Measurements from ENCODE around the gene S100Z. TPM values are rescaled to one million over a fixed set of nuclear protein-coding genes. Genes with fewer than 3 reads are reported as not detected.

The S100Z gene
- total and polyA plus RNA-seq, 9 of the 15 experiments (the other 6 are each of a cell fraction or from before 2014, with no cell fraction given): 0.15 to 0.42 (median 0.20) TPM; not detected in 6

DNA sequence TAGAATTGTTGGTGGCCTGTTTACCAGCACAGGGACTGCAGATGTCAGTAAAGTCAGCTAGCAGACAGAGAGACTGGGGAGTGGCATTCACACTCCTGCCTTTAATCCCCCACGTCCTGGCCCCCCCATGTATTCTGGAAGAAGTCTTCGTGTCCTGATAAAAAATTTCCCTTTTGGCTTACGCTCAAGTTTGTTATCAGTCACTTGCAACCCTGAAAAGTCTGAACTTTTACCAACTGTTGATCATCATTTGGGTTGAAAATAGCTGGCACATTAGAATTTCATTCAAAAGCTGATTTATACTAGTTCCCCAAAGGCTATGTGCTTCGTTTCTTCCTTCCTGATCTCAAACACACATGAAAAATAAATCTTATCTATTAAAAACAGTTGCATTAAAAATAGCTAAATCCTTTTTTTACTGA, 97.3 kb downstream of the S100Z start (continued):
- no peak for TF ChIP-seq ZNF445 (CRISPR knock-in tag; IDR thresholded peaks at IDR 0.05; ENCODE audit: low read depth)
- no peak for TF ChIP-seq BCOR (IDR thresholded peaks at IDR 0.05)
- TF ChIP-seq RBBP5 (IDR thresholded peaks at IDR 0.05; ENCODE audit: borderline replicate concordance, insufficient read depth, low read length, poor library complexity, severe bottlenecking): no peak
- no peak for TF ChIP-seq ZNF140 (CRISPR knock-in tag; IDR thresholded peaks at IDR 0.05)
- no peak for TF ChIP-seq RUNX1 (IDR thresholded peaks at IDR 0.05; ENCODE audit: low read depth)
- no peak for TF ChIP-seq ZSCAN29 (IDR thresholded peaks at IDR 0.05)
- TF ChIP-seq MAX (CRISPR knock-in tag; IDR thresholded peaks at IDR 0.05): no peak
- TF ChIP-seq GTF2B (IDR thresholded peaks at IDR 0.05; ENCODE audit: extremely low read depth, insufficient read length): no peak
- no peak for TF ChIP-seq ILK (tag; IDR thresholded peaks at IDR 0.05; ENCODE audit: borderline replicate concordance, low read depth)
- TF ChIP-seq CSDE1 (IDR thresholded peaks at IDR 0.05): no peak
- peak; percentile 64; the same call in 1 of the 2 replicates for TF ChIP-seq POLR2AphosphoS5 (IDR thresholded peaks at IDR 0.05; ENCODE audit: control insufficient read depth, insufficient read depth, low read depth, low read length)
- no peak for TF ChIP-seq POLR2G (IDR thresholded peaks at IDR 0.05; ENCODE audit: low read depth, low read length)
- TF ChIP-seq ADNP (tag; IDR thresholded peaks at IDR 0.05): no peak
- no peak for TF ChIP-seq EWSR1 (IDR thresholded peaks at IDR 0.05; ENCODE audit: borderline replicate concordance, low read depth, partially characterized antibody)
- TF ChIP-seq ZNF174 (CRISPR knock-in tag; IDR thresholded peaks at IDR 0.05): no peak
- TF ChIP-seq NR2F6 (CRISPR knock-in tag; IDR thresholded peaks at IDR 0.05): no peak
- TF ChIP-seq HMGN3 (IDR thresholded peaks at IDR 0.05; ENCODE audit: borderline replicate concordance, extremely low read depth, insufficient read length, low read depth, low read length): no peak
- no peak for TF ChIP-seq ZNF124 (CRISPR knock-in tag; IDR thresholded peaks at IDR 0.05)
- TF ChIP-seq KLF16 (IDR thresholded peaks at IDR 0.05): peak; percentile 66; the same call in 1 of the 2 replicates
- no peak for TF ChIP-seq HNRNPK (IDR thresholded peaks at IDR 0.05; ENCODE audit: low read depth, low read length, poor library complexity, severe bottlenecking)
- TF ChIP-seq PHF20 (IDR thresholded peaks at IDR 0.05; ENCODE audit: partially characterized antibody): no peak
- TF ChIP-seq, protein P1, sequence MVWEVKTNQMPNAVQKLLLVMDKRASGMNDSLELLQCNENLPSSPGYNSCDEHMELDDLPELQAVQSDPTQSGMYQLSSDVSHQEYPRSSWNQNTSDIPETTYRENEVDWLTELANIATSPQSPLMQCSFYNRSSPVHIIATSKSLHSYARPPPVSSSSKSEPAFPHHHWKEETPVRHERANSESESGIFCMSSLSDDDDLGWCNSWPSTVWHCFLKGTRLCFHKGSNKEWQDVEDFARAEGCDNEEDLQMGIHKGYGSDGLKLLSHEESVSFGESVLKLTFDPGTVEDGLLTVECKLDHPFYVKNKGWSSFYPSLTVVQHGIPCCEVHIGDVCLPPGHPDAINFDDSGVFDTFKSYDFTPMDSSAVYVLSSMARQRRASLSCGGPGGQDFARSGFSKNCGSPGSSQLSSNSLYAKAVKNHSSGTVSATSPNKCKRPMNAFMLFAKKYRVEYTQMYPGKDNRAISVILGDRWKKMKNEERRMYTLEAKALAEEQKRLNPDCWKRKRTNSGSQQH (CRISPR knock-in tag; IDR thresholded peaks at IDR 0.05): no peak
- no peak for TF ChIP-seq ARID3B (CRISPR knock-in tag; IDR thresholded peaks at IDR 0.05; ENCODE audit: borderline replicate concordance)
- TF ChIP-seq SP1 (CRISPR knock-in tag; IDR thresholded peaks at IDR 0.05): no peak
- no peak for TF ChIP-seq ATF2 (CRISPR knock-in tag; IDR thresholded peaks at IDR 0.05)
